Fibroblast of lung (primary cell): Measurements from ENCODE around the gene MOGAT3.

Experiments used
- EZH2 ChIP-seq: IDR thresholded peaks from 2 replicates; pipeline ENCODE4 v1.5.1; 2012; ENCODE audit warnings: low read length, control low read depth, mild to moderate bottlenecking; ENCODE audit errors: missing control alignments
- TF ChIP-seq, protein P1 (sequence below), 2 donors: IDR thresholded peaks in 1 of 2; conservative IDR thresholded peaks in 1 of 2; 1 replicate in 1 of 2; 2 replicates in 1 of 2; pipeline ENCODE4 v1.5.1; 2011 to 2012; ENCODE audit warnings: low read length in 2 of 2, control low read depth in 1 of 2, inconsistent platforms in 1 of 2, low read depth in 1 of 2, mild to moderate bottlenecking in 1 of 2

DNA sequence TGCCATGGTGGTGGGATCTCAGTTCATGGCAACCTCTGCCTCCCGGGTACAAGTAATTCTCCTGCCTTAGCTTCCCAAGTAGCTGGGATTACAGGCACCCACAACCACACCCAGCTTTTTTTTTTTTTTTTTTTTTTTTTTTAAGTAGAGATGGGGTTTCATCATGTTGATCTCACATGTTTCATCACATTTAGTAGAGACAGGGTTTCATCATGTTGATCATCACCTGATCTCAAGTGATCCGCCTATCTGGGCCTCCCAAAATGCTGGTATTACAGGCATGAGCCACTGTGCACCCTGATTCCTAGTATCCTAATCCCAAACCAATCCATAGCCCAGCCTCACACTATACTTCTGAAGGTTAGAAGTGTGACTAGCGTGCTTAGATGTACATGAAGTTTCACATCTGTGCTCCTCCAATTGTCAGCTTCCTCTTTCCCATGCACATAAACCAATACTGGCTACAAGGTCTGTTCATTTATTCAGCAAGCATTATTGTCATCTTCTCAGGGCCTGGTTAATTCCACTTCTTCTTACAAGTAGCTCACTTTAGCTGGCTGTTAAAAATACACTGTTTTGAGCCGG is 13.9 kb downstream of the MOGAT3 start:
- TF ChIP-seq, protein P1, sequence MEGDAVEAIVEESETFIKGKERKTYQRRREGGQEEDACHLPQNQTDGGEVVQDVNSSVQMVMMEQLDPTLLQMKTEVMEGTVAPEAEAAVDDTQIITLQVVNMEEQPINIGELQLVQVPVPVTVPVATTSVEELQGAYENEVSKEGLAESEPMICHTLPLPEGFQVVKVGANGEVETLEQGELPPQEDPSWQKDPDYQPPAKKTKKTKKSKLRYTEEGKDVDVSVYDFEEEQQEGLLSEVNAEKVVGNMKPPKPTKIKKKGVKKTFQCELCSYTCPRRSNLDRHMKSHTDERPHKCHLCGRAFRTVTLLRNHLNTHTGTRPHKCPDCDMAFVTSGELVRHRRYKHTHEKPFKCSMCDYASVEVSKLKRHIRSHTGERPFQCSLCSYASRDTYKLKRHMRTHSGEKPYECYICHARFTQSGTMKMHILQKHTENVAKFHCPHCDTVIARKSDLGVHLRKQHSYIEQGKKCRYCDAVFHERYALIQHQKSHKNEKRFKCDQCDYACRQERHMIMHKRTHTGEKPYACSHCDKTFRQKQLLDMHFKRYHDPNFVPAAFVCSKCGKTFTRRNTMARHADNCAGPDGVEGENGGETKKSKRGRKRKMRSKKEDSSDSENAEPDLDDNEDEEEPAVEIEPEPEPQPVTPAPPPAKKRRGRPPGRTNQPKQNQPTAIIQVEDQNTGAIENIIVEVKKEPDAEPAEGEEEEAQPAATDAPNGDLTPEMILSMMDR (conservative IDR thresholded peaks at IDR 0.05 in 1 of 2, IDR thresholded peaks at IDR 0.05 in 1 of 2; ENCODE audit: low read depth in 1 of 2, low read length in 2 of 2) = no peak
- TF ChIP-seq EZH2 = no peak
